ENCODE measurements around the gene CACNA2D3.

DNA sequence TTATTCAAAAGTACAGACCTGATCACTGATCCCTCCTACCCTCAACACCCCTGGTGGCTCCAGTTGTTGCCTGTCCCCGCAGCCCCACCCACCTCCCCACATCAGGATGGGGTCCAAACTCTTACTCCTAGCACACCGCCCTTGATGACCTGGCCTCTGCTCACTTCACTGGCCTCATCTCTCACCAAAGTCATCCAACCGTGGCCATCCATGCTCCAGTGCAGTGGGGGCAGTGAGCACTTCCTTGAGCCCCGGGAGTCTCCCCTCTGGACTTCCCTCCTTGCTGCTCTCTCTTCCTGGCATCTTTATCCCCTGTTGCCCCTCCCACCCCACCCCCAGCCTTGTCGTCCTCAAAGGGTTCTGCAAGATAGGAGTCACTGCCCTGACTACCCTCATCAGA, 191.1 kb downstream of the CACNA2D3 start:
- TF ChIP-seq, protein P1, sequence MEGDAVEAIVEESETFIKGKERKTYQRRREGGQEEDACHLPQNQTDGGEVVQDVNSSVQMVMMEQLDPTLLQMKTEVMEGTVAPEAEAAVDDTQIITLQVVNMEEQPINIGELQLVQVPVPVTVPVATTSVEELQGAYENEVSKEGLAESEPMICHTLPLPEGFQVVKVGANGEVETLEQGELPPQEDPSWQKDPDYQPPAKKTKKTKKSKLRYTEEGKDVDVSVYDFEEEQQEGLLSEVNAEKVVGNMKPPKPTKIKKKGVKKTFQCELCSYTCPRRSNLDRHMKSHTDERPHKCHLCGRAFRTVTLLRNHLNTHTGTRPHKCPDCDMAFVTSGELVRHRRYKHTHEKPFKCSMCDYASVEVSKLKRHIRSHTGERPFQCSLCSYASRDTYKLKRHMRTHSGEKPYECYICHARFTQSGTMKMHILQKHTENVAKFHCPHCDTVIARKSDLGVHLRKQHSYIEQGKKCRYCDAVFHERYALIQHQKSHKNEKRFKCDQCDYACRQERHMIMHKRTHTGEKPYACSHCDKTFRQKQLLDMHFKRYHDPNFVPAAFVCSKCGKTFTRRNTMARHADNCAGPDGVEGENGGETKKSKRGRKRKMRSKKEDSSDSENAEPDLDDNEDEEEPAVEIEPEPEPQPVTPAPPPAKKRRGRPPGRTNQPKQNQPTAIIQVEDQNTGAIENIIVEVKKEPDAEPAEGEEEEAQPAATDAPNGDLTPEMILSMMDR (conservative IDR thresholded peaks at IDR 0.05; ENCODE audit: low read length): no peak
- no peak for TF ChIP-seq EZH2phosphoT487 (IDR thresholded peaks at IDR 0.05; ENCODE audit: borderline replicate concordance, low read depth, low read length)
